B cell (primary cell): Measurements from ENCODE around the gene UBE2O. TPM values are rescaled to one million over a fixed set of nuclear protein-coding genes. Genes with fewer than 3 reads are reported as not detected.
A peak's percentile ranks its signal among the peaks of the same experiment; 100 is the strongest.
"Not testable (repeated sequence)": the region's sequence is repeated elsewhere in the genome, so short reads cannot be mapped to it uniquely, and the experiment has no call there.

Experiments
- ATAC-seq: fragments of 200-7000 bp; cut with Tn5 transposase; one replicate; pipeline ENCODE4 v1.10.0; 2021; ENCODE audit warnings: low read depth, mild to moderate bottlenecking, moderate number of reproducible peaks, moderate library complexity
- CTCF ChIA-PET: fragments of 350-600 bp; sonication (Branson Sonifier 250); formaldehyde crosslinking; loops from one replicate; lab custom pipeline; 2021; ENCODE audit warnings: antibody characterized with exemption, inconsistent platforms; lab: Charles Lee
- POLR2A ChIA-PET: fragments of 350-600 bp; sonication (Branson Sonifier 250); formaldehyde crosslinking; loops from one replicate; lab custom pipeline; 2021; ENCODE audit warnings: antibody characterized with exemption; lab: Charles Lee
- DNase-seq: peaks from one replicate; pipeline ENCODE4 v3.0.0; 2013
- H2AFZ ChIP-seq: 2 replicates; pipeline ENCODE4 v1.6.1; 2012; ENCODE audit warnings: mild to moderate bottlenecking, low read depth, low read length; ENCODE audit not compliant: insufficient read depth, poor library complexity, severe bottlenecking
- H3K27ac ChIP-seq, 2 donors: 1 replicate in 1 of 2; 2 replicates in 1 of 2; pipeline ENCODE4 v1.5.1; 2012 to 2013; ENCODE audit warnings: low read length in 2 of 2, mild to moderate bottlenecking in 2 of 2, moderate library complexity in 1 of 2
- H3K27me3 ChIP-seq, 4 experiments: fragments of 200-600 bp in 1 of 4; sonication (generic) in 1 of 4; replicated peaks in 1 of 4; 1 replicate in 2 of 4; 2 replicates in 2 of 4; pipeline versions ENCODE4 v1.6.1 to v1.7.0; 2013 to 2016; ENCODE audit warnings: low read length in 3 of 4, mild to moderate bottlenecking in 2 of 4, mixed read lengths in 1 of 4, moderate library complexity in 1 of 4; ENCODE audit not compliant: insufficient read depth in 4 of 4, control insufficient read depth in 3 of 4; ENCODE audit errors: control extremely low read depth in 1 of 4
- H3K36me3 ChIP-seq, 2 experiments: replicated peaks in 1 of 2; 1 replicate in 1 of 2; 2 replicates in 1 of 2; pipeline versions ENCODE4 v1.6.1 to v1.7.1; 2013; ENCODE audit warnings: low read length in 1 of 2; ENCODE audit not compliant: insufficient read depth in 2 of 2, control insufficient read depth in 1 of 2; ENCODE audit errors: control extremely low read depth in 1 of 2, extremely low read depth in 1 of 2
- H3K4me1 ChIP-seq, 2 donors: fragments of 200-600 bp in 1 of 2; sonication (generic) in 1 of 2; 1 replicate in 1 of 2; 2 replicates in 1 of 2; pipeline versions ENCODE4 v1.5.1 to v1.6.1; 2013 to 2017; ENCODE audit warnings: low read length in 2 of 2; ENCODE audit not compliant: control insufficient read depth in 2 of 2, insufficient read depth in 2 of 2
- H3K4me2 ChIP-seq: replicated peaks from 2 replicates; pipeline ENCODE3; 2012; ENCODE audit warnings: mild to moderate bottlenecking, low read depth, low read length; ENCODE audit not compliant: poor library complexity, severe bottlenecking
- H3K4me3 ChIP-seq, 5 experiments: fragments of 200-600 bp in 1 of 5; sonication (generic) in 1 of 5; 1 replicate in 3 of 5; 2 replicates in 2 of 5; pipeline versions ENCODE4 v1.5.1 to v1.7.0; 2011 to 2016; ENCODE audit warnings: low read length in 4 of 5, mild to moderate bottlenecking in 4 of 5, low read depth in 2 of 5, control low read depth in 1 of 5, moderate library complexity in 1 of 5; ENCODE audit not compliant: insufficient read depth in 1 of 5; ENCODE audit errors: control extremely low read depth in 1 of 5, extremely low read depth in 1 of 5
- H3K79me2 ChIP-seq: fragments of 200-600 bp; sonication (generic); one replicate; pipeline ENCODE4 v1.6.0; 2016; ENCODE audit warnings: low read length; ENCODE audit not compliant: control insufficient read depth, insufficient read depth
- H3K9ac ChIP-seq: fragments of 200-600 bp; sonication (generic); 2 replicates; pipeline ENCODE4 v1.6.1; 2017; ENCODE audit warnings: mild to moderate bottlenecking, low read length, moderate library complexity
- H3K9me3 ChIP-seq, 3 donors: one replicate each; pipeline versions ENCODE4 v1.6.1 to v1.7.1; 2013; ENCODE audit warnings: low read length in 2 of 3; ENCODE audit not compliant: control insufficient read depth in 2 of 3, insufficient read depth in 1 of 3; ENCODE audit errors: control extremely low read depth in 1 of 3
- H4K20me1 ChIP-seq: 2 replicates; pipeline ENCODE4 v1.6.0; 2012; ENCODE audit warnings: mild to moderate bottlenecking, low read length; ENCODE audit not compliant: insufficient read depth, control insufficient read depth, poor library complexity, severe bottlenecking
- H3K27ac Mint-ChIP-seq: one replicate; pipeline ENCODE4 v1.8.0; 2021; ENCODE audit warnings: mixed read lengths
- H3K27me3 Mint-ChIP-seq: one replicate; pipeline ENCODE4 v1.8.0; 2021; ENCODE audit warnings: mixed read lengths
- H3K4me1 Mint-ChIP-seq: one replicate; pipeline ENCODE4 v1.8.0; 2021; ENCODE audit warnings: mixed read lengths
- H3K4me3 Mint-ChIP-seq: one replicate; pipeline ENCODE4 v1.8.0; 2021; ENCODE audit warnings: mixed read lengths
- H3K9me3 Mint-ChIP-seq: one replicate; pipeline ENCODE4 v1.8.0; 2022; ENCODE audit warnings: mixed read lengths; ENCODE audit not compliant: insufficient read depth
- CTCF ChIP-seq: fragments of 200-600 bp; IDR thresholded peaks from one replicate; pipeline ENCODE4 v1.8.0; 2022; ENCODE audit warnings: antibody characterized with exemption, mild to moderate bottlenecking
- EZH2 ChIP-seq: IDR thresholded peaks from 2 replicates; pipeline ENCODE4 v1.6.1; 2012; ENCODE audit warnings: borderline replicate concordance, low read depth, mild to moderate bottlenecking, moderate library complexity, low read length; ENCODE audit not compliant: insufficient read depth, poor library complexity, severe bottlenecking
- WGBS: methylation state at CpG from one replicate; pipeline ENCODE4 v1.1.5; 2013; ENCODE audit warnings: missing lambda C conversion rate; ENCODE audit not compliant: insufficient coverage; 5-methylcytosine and 5-hydroxymethylcytosine counted together
- intact Hi-C: fragments of 100-400 bp; cut with micrococcal nuclease; formaldehyde crosslinking; loops from one replicate; pipeline ENCODE4 v1.10.0; 2022
- polyA plus RNA-seq: library from polyadenylated mRNA; depleted of rRNA; stranded (reverse); fragments of >200 nt; gene quantifications from 2 replicates; pipeline ENCODE4 v1.2.3, GENCODE V29; 2012
- total RNA-seq, 2 donors: library from RNA; stranded (reverse); fragments of 120-200 nt in 1 of 2; gene quantifications; 1 replicate in 1 of 2; 2 replicates in 1 of 2; pipeline versions ENCODE4 v1.2.3 to v1.2.4, GENCODE V29; 2013 to 2022

UBE2O gene
- total and polyA plus RNA-seq, 2 donors (not counting 1 experiment from before 2014, with no cell fraction given): 41.3 to 54.0 TPM

- Histone ChIP-seq H3K27me3 (no peaks in the 10 kb centered on the region), H3K36me3 (peaks cover 2 to 8% of the 10 kb centered on the region in 2 experiments), H4K20me1 (no peaks in the 10 kb centered on the region), H3K4me3 (no peak overlapping the region), H2AFZ (no peak overlapping the region), H3K9ac (no peak overlapping the region), H3K27ac (no peak overlapping the region), H3K4me1 (peaks cover 7 to 16% of the 10 kb centered on the region in 2 donors), H3K4me2 (no peak overlapping the region), H3K79me2 (peaks cover 25% of the 10 kb centered on the region), H3K9me3 (no peaks in the 10 kb centered on the region)
- TF ChIP-seq CTCF (no peak), EZH2 (no peak)
- Mint-ChIP-seq H3K4me3 (peak overlapping the region; percentile 32), H3K9me3 (no peaks in the 10 kb centered on the region), H3K4me1 (peaks cover 21% of the 10 kb centered on the region), H3K27me3 (no peaks in the 10 kb centered on the region), H3K27ac (peak overlapping the region; percentile 16)
- DNase-seq: no peak
- intact Hi-C loops: loop anchor here (2.0 to 5.0 kb wide), 2 partner anchors 279 to 791 kb away; partner anchors contain the start of genes SEC14L1 and SRP68
- POLR2A ChIA-PET: interaction anchor here (0.6 to 0.7 kb wide), 2 partner anchors 83 to 130 kb away, joined by 4 read pairs; no protein-coding TSS in a partner anchor
- no peak for ATAC-seq
- 100% methylated on average over 3 of the region's 9 CpGs for WGBS
- CTCF ChIA-PET: interaction anchor here (0.8 to 3.9 kb wide), 3 partner anchors 33 to 72 kb away, joined by 3 to 32 read pairs (median 4); partner anchors contain the start of gene SPHK1
Measured at GRCh38 chr17:76351526-76352071, 101.4 kb downstream of the UBE2O start.

DNA sequence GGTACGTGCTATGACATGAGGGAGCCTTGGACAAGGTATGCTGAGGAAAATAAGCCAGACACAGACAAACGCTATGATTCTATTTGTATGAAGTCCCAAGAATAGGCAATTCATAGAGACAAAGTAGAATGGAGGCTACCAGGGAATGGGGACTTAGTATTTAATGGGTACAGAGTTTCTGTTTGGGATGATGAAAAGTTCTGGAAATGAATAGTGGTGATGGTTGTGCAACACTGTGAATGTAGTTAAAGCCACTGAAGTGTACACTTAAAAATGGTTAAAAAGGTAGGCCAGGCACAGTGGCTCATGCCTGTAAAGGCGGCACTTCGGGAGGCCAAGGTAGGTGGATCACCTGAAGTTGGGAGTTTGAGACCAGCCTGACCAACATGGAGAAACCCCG is 102.5 kb downstream of the UBE2O start:
- peaks cover 4 to 17% of the 10 kb centered on the region in 2 experiments for H3K36me3 ChIP-seq
- H3K9ac ChIP-seq: no peak overlapping the region
- Mint-ChIP-seq H3K27ac (no peak overlapping the region), H3K4me1 (peaks cover 21% of the 10 kb centered on the region), H3K9me3 (no peaks in the 10 kb centered on the region), H3K4me3 (no peak overlapping the region), H3K27me3 (no peaks in the 10 kb centered on the region)
- peaks cover 7 to 16% of the 10 kb centered on the region in 2 donors for H3K4me1 ChIP-seq
- ChIA-PET POLR2A (no interaction called here), CTCF (interaction anchor here (0.6 kb wide), 1 partner anchor 85 kb away, joined by 3 read pairs; no protein-coding TSS in a partner anchor)
- H3K4me3 ChIP-seq: no peak overlapping the region
- intact Hi-C loops: loop anchor here (5.0 kb wide), 1 partner anchor 792 kb away; the partner anchor contains the start of gene SEC14L1
- H3K27ac ChIP-seq: no peak overlapping the region
- 100% methylated on average over 4 of the region's 5 CpGs for WGBS
- DNase-seq (no peak), ATAC-seq (no peak)
- H3K79me2 ChIP-seq: peaks cover 30% of the 10 kb centered on the region
- no peaks in the 10 kb centered on the region for H4K20me1 ChIP-seq
- H3K27me3 ChIP-seq: no peaks in the 10 kb centered on the region
- no peak overlapping the region for H3K4me2 ChIP-seq
- no peak overlapping the region for H2AFZ ChIP-seq
- no peaks in the 10 kb centered on the region for H3K9me3 ChIP-seq
- no peak for TF ChIP-seq EZH2
- TF ChIP-seq CTCF: no peak

DNA sequence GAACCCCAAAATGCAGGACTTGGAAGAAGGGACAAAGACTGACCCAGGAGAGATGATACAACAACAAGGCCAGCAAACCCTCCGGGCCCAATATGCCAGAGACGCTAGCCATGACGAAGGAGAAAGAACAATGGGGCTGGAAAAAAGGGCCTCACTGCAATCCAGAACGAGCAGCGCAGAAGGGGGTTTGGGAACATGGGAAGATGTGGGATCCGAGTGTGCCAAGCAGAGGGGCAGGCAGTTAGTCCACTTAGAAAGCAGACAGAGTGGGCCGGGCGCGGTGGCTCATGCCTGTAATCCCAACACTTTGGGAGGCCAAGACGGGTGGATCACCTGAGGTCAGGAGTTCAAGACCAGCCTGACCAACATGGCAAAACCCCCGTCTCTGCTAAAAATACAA is 106.0 kb downstream of the UBE2O start:
- H3K27me3 ChIP-seq, H2AFZ ChIP-seq, H3K27me3 Mint-ChIP-seq, H4K20me1 ChIP-seq, POLR2A ChIA-PET, H3K4me1 ChIP-seq, H3K4me3 ChIP-seq, H3K9ac ChIP-seq, DNase-seq, H3K4me1 Mint-ChIP-seq, H3K4me2 ChIP-seq, H3K27ac Mint-ChIP-seq, intact Hi-C loops, H3K9me3 ChIP-seq, H3K4me3 Mint-ChIP-seq, H3K9me3 Mint-ChIP-seq, ATAC-seq, CTCF ChIA-PET, H3K27ac ChIP-seq: not testable (repeated sequence)
- Histone ChIP-seq H3K36me3 (peaks cover 8 to 17% of the 10 kb centered on the region in 2 experiments), H3K79me2 (peaks cover 23% of the 10 kb centered on the region)
- 98% methylated on average over 11 of the region's 11 CpGs for WGBS
